OCI-LY1 (cell line): ENCODE data around the gene RGSL1.

Experiments used
- H2AFZ ChIP-seq: fragments of 200-600 bp; sonication (generic), shearing (Covaris generic); 2 replicates; pipeline ENCODE4 v1.6.0; 2014; ENCODE audit warnings: antibody characterized with exemption, mild to moderate bottlenecking, low read length
- H3F3A ChIP-seq: fragments of 200-600 bp; sonication (generic), shearing (Covaris generic); 2 replicates; pipeline ENCODE4 v1.6.0; 2014; ENCODE audit warnings: mild to moderate bottlenecking, antibody characterized with exemption, low read length, moderate library complexity; ENCODE audit not compliant: insufficient read depth
- H3K27ac ChIP-seq: fragments of 200-600 bp; sonication (generic); 2 replicates; pipeline ENCODE4 v1.5.1; 2014; ENCODE audit warnings: low read length, mixed run types, mild to moderate bottlenecking, low read depth; ENCODE audit not compliant: poor library complexity, severe bottlenecking
- H3K27me3 ChIP-seq: fragments of 200-600 bp; sonication (generic); 2 replicates; pipeline ENCODE4 v1.6.0; 2014; ENCODE audit warnings: antibody characterized with exemption, mild to moderate bottlenecking, low read length, moderate library complexity; ENCODE audit not compliant: insufficient read depth
- H3K36me3 ChIP-seq: fragments of 200-600 bp; sonication (generic); 2 replicates; pipeline ENCODE4 v1.6.1; 2014; ENCODE audit warnings: mild to moderate bottlenecking, antibody characterized with exemption, low read length, moderate library complexity, mixed read lengths; ENCODE audit not compliant: insufficient read depth
- H3K4me1 ChIP-seq: fragments of 200-600 bp; sonication (generic); 2 replicates; pipeline ENCODE4 v1.5.1; 2014; ENCODE audit warnings: mild to moderate bottlenecking, low read length, moderate library complexity; ENCODE audit not compliant: insufficient read depth, severe bottlenecking
- H3K4me2 ChIP-seq: fragments of 200-600 bp; sonication (generic), shearing (Covaris generic); 2 replicates; pipeline ENCODE4 v1.6.1; 2014; ENCODE audit warnings: low read length
- H3K4me3 ChIP-seq: fragments of 200-600 bp; sonication (generic); 2 replicates; pipeline ENCODE4 v1.5.1; 2014; ENCODE audit warnings: low read length, low read depth, mild to moderate bottlenecking, mixed read lengths; ENCODE audit not compliant: poor library complexity, severe bottlenecking
- H3K79me2 ChIP-seq: fragments of 200-600 bp; shearing (Covaris generic); 2 replicates; pipeline ENCODE4 v1.6.1; 2016; ENCODE audit warnings: mixed run types, low read length, mixed read lengths; ENCODE audit not compliant: insufficient read depth
- H3K9ac ChIP-seq: fragments of 200-600 bp; sonication (generic), shearing (Covaris generic); 2 replicates; pipeline ENCODE4 v1.6.1; 2014; ENCODE audit warnings: mild to moderate bottlenecking, low read length, mixed read lengths
- H3K9me2 ChIP-seq: fragments of 200-600 bp; sonication (generic), shearing (Covaris generic); 2 replicates; pipeline ENCODE4 v1.6.1; 2014; ENCODE audit warnings: low read depth, mild to moderate bottlenecking, low read length, mixed read lengths
- H3K9me3 ChIP-seq: fragments of 200-600 bp; shearing (Covaris generic); 2 replicates; pipeline ENCODE4 v1.6.1; 2014; ENCODE audit warnings: low read length, mixed read lengths
- H4K20me1 ChIP-seq: fragments of 200-600 bp; sonication (generic), shearing (Covaris generic); 2 replicates; pipeline ENCODE4 v1.6.0; 2016; ENCODE audit warnings: mild to moderate bottlenecking, low read length; ENCODE audit not compliant: insufficient read depth
- EZH2 ChIP-seq: fragments of 200-600 bp; sonication (generic), shearing (Covaris generic); IDR thresholded peaks from 2 replicates; pipeline ENCODE4 v1.8.0; 2017; ENCODE audit warnings: borderline replicate concordance, mixed run types, mild to moderate bottlenecking, antibody characterized with exemption, low read length, moderate library complexity, mixed read lengths
- TF ChIP-seq, protein P1 (sequence below): fragments of 200-600 bp; sonication (generic), shearing (Covaris generic); IDR thresholded peaks from 2 replicates; pipeline ENCODE4 v1.5.1; 2017; ENCODE audit warnings: mild to moderate bottlenecking, antibody characterized with exemption, low read length, moderate library complexity, mixed read lengths

Gene RGSL1

GRCh38 chr1:182574156-182574555 is 124.2 kb downstream of the RGSL1 start:
- Histone ChIP-seq H3K9ac (no peak overlapping the region), H3K36me3 (peaks cover 5% of the 10 kb centered on the region; the same call in 1 of the 2 replicates)

DNA sequence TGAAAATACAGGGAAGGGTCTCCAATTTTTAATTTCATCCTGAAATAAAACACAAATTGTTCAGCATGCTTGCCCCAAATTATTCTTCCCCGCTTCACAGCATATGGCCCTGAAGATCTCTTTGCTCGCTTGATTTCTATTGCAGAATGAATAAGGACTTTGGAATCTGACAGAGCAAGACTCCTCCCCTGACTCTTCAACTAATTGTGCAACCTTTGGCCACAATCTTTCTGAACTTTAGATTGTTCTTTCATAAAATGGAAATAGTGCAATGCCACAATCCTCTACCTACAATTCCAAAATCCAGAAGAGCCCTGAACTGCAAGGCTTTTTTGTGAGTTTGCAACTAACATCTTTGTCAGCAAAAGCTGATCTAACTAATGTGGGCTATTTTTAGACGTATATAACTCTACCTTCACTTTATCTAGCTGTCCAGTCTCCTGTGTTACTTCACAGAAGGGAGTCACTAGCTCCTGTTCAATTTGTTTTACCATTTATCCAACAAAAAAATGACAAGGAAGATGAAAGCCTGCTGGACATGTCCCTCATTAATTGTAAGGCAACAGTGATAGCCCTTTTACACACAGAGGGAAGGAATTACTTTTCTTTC is 125.7 kb downstream of the RGSL1 start:
- Histone ChIP-seq H4K20me1 (no peaks in the 10 kb centered on the region), H3K4me3 (no peak overlapping the region), H3F3A (no peaks in the 10 kb centered on the region), H3K79me2 (no peaks in the 10 kb centered on the region), H3K9me2 (no peaks in the 10 kb centered on the region), H3K4me1 (peaks cover 2% of the 10 kb centered on the region), H3K27ac (no peak overlapping the region), H3K9ac (no peak overlapping the region), H2AFZ (no peak overlapping the region), H3K4me2 (no peak overlapping the region), H3K27me3 (no peaks in the 10 kb centered on the region), H3K36me3 (peaks cover 20% of the 10 kb centered on the region; the same call in 1 of the 2 replicates), H3K9me3 (no peaks in the 10 kb centered on the region)
- TF ChIP-seq EZH2, result no peak
- TF ChIP-seq, protein P1, sequence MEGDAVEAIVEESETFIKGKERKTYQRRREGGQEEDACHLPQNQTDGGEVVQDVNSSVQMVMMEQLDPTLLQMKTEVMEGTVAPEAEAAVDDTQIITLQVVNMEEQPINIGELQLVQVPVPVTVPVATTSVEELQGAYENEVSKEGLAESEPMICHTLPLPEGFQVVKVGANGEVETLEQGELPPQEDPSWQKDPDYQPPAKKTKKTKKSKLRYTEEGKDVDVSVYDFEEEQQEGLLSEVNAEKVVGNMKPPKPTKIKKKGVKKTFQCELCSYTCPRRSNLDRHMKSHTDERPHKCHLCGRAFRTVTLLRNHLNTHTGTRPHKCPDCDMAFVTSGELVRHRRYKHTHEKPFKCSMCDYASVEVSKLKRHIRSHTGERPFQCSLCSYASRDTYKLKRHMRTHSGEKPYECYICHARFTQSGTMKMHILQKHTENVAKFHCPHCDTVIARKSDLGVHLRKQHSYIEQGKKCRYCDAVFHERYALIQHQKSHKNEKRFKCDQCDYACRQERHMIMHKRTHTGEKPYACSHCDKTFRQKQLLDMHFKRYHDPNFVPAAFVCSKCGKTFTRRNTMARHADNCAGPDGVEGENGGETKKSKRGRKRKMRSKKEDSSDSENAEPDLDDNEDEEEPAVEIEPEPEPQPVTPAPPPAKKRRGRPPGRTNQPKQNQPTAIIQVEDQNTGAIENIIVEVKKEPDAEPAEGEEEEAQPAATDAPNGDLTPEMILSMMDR, result no peak

More at GRCh38 chr1:182574156-182574555, 124.2 kb downstream of the RGSL1 start:
- H3K27me3 ChIP-seq, result no peaks in the 10 kb centered on the region
- H2AFZ ChIP-seq, result no peak overlapping the region
- no peak for TF ChIP-seq EZH2
- TF ChIP-seq, protein P1, result no peak
- no peaks in the 10 kb centered on the region for H4K20me1 ChIP-seq
- H3K4me2 ChIP-seq, result no peak overlapping the region
- no peak overlapping the region for H3K4me3 ChIP-seq
- no peak overlapping the region for H3K27ac ChIP-seq
- H3K9me3 ChIP-seq, result no peaks in the 10 kb centered on the region
- H3K4me1 ChIP-seq, result peaks cover 17% of the 10 kb centered on the region
- H3K9me2 ChIP-seq, result no peaks in the 10 kb centered on the region
- no peaks in the 10 kb centered on the region for H3F3A ChIP-seq
- no peaks in the 10 kb centered on the region for H3K79me2 ChIP-seq

DNA sequence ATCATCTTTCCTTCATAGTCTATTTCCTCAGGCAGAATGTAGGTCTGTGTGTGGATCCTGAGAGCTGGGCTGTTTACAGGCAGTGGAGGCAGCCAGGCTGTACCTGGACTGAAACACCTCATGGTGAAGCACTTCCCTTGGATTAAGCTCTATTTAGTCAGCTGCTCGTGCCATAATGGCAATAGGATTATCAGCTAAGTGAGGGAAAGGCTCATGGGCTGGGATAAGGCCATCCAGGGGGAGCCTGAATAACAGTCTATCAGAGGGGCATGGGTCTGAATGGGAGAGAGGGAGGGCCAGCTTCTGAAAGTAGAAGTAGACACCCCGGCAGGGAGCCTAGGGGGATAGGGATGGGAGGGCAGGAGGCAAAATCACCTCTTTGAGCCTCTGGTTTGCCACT is 130.8 kb downstream of the RGSL1 start:
- Histone ChIP-seq H3K27me3 (no peaks in the 10 kb centered on the region), H2AFZ (no peak overlapping the region), H3K4me2 (no peak overlapping the region), H3K27ac (no peak overlapping the region), H3F3A (no peaks in the 10 kb centered on the region), H3K36me3 (peaks cover 23% of the 10 kb centered on the region; the same call in 1 of the 2 replicates), H3K9me3 (no peaks in the 10 kb centered on the region), H3K9ac (no peak overlapping the region), H4K20me1 (no peaks in the 10 kb centered on the region), H3K79me2 (no peaks in the 10 kb centered on the region), H3K4me1 (no peaks in the 10 kb centered on the region), H3K4me3 (no peak overlapping the region), H3K9me2 (no peaks in the 10 kb centered on the region)
- TF ChIP-seq, protein P1, result no peak
- no peak for TF ChIP-seq EZH2
